ENCODE measurements around the gene HAND2. TPM values are rescaled to one million over a fixed set of nuclear protein-coding genes. Genes with fewer than 3 reads are reported as not detected.

Gene HAND2
- polyA plus RNA-seq, 5 donors, result 0.21 to 0.76 (median 0.44) TPM

DNA sequence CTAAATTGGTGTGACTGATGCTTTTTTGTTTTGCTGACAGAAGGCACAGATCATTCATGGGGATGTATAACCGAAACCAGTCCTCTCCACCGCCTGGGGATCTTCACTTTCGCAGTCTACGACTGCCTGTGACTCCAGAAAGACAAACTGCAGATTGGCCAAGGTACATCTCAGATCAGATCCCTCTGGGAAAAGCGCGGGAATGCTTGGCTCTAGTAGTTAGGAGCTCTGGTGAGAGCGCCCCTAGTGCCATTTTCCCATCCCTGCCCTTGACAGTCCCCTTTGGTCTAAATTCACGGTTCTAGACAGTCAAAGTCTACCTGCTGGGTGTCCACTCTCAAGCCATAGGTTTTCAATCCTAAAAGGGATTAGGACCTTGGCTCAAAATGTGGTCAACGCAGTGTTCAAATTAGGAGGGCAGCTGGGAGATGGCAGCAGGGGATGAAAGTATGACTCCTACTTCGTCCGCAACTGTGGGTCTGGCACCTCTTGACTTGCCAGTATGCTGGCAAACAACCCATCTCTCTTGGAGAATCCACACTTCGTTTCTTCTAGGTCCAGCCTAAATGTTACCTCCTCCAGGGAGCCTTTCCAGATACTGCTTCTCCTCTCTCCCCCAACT, 6.9 kb upstream of the HAND2 start:
- no peak for DNase-seq

DNA sequence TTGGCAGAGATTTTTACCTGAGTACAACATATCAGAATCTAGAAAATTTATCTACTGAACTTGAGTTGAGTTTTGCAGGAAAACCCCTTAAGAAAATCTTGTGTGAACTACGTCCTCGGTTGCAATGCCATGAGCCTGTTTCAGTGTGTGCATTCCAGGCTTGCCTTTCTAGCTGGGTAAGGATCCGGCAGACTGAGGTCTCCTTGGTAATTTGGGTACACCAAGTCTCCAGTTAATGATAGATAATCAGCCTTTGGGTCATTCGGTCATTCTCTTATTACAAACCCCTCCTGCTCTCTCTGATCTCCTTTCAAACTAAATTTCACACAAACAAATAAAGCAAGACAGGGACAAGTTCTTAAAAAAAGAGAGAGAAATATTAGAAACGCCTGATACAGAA, 5.9 kb upstream of the HAND2 start:
- DNase-seq, result no peak

DNA sequence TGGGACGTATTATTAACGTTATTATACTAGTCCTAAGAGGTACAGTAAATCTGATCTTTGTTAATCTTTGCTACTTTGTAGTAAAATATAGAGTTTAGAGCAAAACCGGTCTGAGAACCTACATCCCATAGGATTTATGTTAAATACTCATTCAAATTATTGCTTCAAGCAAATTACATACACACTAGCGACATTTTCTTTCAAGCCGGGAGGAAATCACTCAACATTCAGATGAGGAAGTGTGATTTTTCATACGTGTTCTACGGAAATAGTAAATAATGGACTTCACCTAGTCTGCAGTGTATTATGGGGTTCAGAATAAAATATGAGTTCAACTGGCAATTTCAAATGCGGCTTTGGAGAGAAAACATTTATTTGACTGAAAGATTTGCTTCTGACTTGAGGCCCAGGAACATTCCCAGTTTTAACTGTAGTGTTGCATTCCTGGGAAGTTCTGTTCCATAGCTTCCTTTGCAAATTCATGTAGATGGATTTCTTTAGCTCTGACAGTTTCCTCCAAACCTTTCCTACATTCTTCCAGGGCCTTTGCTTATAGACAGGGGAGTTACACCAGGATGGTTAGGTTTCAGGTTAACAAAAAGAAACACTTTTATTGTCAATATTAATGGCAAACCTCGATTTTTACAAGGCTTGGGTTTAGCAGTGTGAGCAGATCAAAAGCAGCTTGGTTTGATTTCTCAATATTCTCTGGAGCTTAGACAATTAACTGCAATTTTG, 5.3 kb upstream of the HAND2 start:
- DNase-seq, result no peak

DNA sequence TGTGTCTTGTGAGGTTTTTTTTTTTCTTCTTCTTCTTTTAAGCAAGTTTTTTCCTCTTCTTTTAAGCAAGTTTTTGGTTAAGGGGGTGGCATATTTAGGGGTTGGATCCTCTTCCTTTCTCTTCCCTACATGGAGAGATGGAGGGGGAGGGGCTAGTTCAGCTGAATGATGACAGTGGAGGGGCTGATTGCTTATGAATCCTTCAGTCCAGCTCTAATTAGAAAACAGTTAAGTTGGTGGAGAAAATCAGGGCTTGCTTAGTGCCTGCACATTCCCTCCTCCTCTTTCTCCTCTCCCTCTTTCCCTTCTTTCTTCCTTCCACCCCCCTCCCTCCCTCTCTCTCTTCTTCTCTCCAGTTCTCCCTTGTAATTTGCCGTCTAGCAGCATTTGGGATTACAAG, 4.4 kb upstream of the HAND2 start:
- DNase-seq, result no peak

DNA sequence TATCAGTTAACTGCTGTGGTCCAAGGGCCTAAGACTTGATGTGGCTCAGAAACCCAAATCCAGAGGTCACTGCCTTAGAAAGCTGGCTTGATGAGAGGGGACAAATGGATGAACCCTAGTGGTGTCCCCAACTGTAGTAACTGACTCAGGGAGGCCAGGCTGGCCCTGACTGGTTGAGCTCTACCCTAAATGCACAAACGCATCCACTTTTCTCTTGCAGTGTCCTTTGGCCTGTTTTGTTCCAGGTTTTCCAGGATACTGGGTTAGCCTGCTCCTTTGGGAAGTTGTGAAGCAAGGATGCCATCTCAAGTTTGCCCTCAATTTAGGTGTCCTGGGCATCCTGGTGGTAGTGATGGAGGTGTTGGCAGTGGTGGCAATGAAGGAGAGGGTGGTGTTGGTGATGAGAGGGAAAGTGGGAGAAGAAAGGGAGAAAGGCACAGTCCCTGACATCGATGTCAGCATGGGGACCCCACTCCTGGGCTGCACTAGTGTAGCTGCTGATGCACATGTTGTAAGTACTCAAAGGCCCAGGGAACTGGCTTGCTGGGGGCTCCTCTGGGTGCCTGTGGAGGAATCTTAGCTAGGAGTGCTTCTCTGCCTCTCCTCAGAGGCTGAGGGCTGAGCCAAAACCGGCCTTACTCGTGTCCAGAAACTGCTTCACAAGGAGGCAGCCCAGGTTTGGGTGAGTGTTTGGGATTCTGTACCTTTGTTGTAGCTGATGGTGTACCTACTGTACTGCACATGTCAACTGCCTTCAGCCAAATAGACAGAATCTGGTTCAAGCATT, 2.9 kb upstream of the HAND2 start:
- no peak for DNase-seq

DNA sequence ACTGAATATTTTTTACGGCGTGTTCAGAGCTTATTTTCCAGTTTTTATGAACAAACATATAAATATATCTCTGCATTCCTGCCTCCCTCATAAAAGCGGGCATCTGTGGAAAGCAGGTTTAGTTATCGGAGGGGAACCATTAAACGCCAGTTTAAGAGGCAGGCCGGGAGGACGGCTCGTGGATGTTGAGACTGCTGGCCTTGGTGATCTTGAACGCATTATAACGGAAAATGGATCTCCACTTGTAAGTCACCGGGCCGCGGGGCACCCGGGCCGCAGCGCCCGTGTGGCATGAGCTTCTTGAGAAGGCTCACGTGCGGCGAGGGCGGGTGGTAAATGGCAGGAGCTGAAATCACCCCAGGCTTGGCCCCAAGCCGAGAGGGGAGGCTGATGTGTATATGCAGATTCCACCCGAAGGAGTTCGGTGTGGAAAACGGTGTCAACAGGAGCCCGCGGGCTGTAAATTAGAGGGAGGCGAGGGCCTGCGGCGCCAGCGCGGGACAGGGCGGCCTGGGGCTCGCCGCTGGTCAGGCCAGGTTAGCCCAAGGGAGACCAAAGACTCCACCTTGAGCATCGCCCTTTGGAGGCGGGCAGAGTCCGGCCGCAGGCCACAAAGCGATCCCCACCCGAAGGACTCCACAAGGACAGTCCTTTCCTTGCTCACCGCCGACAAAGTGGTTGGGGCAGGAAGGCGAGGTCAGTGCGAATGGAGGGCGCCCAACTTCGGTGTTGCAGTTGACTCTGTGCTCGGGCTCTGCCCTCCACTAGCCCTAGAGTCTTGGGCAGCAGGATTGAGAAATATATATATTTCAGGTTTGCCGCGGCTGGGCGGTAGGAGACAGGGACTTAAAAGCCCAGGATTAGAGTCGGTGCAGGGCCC, 1.3 kb upstream of the HAND2 start:
- no peak for DNase-seq

DNA sequence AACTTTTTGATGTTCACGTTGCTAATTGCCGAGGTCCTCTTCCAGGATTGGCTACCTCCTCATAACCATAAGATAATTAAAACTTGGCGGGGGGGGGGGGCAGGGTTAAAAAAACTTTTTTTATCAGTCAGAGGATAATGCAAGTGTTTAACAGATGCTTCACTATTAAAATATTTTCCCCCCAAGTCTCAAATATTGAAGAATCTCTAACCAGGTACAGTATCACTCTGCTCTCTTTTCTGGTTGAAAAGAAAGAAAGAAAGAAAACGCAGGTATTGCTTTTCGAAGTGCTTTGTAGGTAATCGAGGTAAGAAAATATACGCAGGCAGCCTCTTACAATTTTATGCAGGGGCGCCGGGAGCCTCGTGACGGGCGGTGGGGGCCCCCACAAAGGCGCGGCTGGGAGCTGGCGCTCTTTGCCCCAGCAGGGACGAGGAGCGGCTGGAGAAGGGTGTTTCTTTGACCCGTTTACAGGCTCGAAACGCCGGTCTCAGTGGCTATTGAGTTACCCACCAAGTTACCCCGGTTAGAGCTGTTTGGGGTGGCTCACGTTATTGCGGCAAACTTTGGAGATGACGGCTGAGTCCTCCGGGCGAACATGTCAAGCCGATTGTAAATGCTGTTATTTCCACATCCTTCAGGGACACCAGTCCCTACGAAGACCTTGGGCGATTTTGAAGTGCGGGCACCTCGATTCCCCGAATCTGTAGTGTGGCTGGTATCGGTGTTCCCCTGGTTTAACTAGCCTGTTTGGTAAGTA, 477 bp upstream of the HAND2 start:
- DNase-seq, result no peak

DNA sequence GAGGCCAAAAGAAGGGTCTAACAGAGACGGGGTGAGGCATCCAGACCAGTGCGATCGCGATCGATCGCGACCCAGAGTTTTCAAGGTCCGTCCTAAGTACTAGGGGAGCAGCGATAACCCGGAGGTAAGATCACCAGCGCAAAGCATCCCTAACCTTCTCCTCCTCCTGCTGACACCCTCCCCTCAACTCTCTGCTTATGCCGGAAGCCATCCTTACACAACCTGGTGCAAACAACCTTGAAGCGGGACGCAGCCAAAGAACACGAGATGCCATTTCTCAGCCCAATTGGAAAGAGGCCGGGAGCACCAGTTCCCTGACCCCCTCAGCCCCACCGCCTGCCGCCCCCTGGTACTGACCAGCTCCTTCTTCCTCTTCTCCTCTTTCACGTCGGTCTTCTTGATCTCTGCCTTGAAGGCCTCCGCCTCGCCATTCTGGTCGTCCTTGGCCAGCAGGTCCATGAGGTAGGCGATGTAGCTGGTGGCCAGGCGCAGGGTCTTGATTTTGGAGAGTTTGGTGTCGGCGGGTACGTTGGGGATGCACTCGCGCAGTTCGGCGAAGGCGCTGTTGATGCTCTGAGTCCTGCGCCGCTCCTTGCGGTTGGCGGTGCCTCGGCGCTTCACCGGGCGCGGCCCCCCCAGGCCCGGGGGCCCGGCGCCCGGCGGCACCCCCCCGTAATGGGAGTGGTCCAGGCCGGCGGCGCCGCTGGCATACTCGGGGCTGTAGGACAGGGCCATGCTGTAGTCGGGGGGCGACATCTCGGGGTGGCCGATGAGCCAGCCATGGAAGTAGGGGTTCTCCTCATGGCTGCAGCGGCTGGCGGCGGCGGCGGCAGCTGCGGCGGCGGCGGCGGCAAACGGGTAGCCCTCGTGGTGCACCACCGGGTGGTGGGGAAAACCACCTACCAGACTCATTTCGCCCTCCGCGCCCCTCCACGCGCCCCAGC, 1.4 kb downstream of the HAND2 start:
- no peak for DNase-seq

DNA sequence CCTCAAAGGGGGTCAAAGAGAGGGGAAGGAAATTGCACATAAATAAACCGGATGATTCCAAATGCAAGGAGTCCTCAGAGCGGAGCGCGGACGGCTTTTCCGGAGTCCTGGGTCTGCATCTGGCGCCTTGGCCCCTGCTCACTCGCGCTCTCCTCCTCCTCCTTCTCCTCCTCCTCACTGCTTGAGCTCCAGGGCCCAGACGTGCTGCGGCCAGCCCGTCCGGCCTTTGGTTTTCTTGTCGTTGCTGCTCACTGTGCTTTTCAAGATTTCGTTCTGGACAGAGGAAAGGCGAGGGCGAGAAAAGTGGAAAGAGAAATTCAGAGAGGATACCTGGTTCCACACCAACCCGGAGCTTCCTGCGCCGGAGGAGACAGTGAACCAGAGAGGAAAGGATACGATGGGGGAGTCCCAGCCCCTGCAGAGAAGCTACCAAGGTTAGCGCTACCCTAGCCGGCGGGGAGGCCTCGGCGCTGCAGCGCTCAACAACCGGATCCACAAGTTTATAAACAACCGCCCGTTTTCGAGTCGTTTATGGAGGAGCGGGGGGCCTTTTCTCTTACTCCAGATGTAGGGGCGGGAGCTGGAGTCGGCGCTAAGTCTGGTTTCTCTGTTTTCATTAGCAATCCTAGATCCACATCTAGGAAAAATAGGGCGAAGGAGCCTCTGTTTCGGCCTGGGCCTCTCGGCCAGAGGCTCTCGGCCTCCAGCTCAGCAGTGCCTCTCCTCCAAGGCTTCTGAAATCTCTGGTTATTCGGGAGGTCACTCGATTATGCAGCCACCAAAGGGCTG, 2.7 kb downstream of the HAND2 start:
- no peak for DNase-seq

DNA sequence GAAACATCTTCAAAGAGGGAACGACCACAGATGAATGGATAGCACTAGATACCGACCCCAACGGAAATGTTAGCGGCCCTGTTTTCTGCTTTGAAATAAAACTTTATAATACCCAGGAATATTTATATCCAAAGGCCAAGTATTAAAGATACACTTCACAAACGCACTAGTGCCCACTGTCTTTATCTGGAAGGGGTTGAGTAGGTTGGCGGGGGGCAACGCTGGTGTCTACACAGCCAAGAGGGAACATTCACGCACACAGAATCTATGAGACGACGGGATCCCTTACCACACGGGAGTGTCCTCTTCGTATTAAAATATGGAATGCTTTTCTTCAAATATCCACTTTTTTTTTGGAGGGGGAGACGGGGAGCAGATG, 3.3 kb downstream of the HAND2 start:
- DNase-seq, result no peak

DNA sequence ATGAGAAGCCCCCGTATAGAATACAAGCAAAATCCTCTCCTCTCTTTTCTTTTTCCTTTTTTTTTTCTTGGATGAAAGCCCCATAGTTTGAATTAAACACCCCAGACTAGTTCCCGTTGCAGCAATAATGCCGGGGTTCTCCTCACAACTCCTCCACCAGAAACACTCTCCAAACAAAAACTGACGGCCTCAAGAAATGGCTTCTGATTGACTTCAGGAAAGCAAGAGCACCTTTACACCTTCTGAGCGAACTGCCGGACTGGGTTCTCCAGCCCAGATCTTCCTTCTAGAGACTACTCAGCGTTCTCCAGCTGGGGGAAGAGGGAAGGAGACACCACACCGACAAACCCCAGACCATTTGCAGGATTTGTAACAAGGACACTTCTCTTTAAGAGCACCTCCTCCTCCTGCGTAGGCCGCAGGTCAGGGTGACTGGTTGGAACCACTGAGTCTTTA, 4.0 kb downstream of the HAND2 start:
- DNase-seq, result no peak

DNA sequence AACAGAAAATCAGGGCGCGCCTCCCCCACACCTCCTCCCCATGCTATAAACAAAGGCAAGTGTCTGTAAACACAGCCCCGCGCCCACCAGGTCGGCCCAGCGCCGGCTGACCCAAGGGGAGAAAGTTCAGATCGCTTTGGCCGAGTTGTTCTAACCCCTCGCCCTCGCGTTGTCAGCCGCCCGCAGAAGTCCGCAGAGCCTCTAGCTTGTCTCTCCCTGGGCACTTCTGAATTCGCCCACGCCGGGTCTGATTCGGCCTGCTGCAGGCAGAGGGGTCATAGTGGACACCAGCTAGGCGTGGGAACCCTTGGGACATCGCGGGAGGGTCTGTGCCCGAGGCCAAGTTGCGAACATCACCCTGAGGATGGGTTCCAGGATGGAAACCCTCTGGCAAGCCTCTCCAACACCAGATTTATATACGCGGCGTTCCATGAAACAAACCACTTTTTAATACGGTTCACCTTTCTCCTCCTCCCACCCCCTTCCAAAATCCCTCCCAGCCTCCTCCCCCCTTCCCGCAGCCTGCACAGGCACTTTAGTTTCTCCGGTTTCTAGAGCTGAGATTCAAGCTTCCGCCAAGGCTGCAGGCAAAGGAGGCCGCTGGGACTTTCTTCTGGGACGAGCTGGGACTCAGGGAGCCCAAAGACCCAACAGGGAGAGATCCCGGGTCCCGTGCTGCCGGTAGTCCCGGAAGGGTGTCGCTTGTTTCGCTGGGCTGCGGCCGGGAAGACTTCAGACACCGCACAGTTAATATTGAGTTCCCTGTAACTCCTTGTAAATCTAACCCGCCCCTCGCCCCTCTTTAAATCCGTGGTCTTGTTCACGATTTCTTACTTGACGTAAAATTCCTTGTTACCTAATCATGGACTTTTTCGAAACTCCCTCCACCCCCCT, 4.7 kb downstream of the HAND2 start:
- no peak for DNase-seq

DNA sequence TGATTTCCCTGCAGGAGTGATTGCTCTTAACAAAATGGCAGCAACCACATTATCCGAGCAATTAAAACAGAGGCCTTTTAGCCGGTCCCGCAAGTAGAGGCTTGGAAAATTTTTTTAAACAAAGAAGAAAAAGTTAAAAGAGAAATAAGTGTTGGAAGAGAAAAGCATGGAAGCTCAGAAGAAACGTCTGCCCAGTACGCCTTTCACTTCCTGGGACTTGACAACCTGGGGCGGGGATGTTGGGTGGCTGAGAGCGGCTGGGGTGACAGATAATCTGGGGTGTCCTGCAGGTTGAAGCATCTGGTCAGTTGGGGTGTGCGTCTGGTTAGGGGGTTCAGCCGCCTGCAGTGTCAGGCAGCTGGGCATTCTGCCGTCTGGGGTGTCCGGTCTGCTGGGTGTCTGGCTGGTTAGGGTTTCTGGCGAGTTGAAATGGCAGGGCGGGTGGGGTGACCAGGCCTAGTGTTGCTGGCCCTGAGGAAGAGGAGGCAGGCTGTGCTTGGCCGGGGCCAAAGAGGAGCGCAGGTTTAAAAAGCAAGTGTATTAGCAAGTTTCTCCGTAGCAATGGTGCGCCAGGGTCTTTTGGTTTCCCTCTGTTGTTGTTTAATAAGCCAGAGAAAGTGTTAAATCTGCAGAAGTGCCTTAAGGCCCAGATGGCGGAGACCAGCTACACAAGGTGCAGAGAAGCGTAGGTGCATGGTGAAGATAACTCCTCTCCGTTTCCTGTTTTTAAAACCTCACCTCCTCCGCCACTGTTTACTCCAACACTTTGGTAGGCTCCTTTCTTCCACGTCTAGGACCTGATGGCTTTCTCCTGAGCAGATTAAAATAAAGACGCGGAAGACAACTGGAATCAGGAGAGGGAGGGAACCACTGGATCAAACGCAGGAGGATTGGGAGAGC, 5.6 kb downstream of the HAND2 start:
- DNase-seq, result no peak

DNA sequence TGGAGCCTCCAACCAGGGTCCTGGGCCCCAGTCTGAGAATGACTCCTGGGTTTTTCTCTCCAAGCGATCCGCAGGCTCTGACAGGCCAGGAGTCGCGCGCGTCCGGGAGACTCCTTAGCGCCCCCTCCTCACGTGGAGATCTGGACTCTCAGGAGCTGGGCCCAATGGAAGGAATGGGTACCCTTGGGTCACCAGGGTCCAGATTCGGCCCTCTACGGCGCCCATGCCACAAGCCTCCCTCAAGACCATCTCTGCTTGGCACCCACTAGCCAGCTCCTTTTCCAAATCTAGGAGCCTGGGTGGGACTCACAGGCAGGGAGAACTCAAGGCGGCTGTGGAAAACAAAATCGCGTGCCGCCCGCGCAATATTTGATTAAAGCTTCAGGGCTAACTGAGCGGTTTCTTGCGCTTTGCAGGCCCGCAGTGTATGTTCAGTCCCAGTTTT, 7.1 kb downstream of the HAND2 start:
- DNase-seq, result no peak

DNA sequence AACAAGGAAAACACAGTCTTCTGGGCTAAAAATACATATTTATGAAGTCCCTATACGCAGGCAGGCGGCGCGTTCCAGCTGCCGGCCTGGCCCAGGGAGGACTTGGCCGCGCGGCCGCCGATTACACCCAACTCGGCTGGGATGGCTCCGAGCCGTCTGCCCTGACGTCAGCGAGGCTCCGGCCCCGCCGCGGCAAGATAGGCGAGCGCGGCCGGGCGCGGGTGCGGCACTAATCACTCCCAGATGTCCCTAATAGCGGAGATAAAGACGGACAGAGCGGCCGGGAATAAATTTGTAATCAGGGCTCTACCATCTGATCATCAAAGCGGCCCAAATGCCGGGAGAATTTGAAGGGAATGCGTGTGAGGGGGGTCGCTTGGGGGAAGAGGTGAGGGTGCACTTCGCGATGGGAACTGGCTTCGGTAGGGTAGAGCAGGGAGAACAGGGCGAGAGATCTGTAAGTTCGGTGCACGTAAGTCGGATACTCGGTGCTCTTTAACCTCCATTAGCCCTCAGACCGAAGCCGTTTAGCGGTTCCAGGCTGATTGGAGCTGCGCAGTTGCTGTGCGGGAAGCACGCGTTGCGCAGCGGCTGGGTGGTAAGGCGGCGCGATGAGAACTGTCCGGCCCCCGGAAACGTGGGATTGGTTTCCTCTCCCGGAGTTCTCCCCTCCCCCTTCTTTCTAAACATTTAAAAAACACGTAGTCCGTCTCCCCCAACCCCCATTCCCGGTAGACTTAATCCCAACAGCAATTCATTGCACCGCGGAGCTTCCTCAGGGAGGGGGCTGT, 7.7 kb downstream of the HAND2 start:
- DNase-seq, result peak; percentile 84 to 92
